GM23338 (cell line): ENCODE data around the gene SVOPL.

ENCODE experiments used
- EZH2 ChIP-seq: fragments of 200-600 bp; sonication (generic); IDR thresholded peaks from one replicate; pipeline ENCODE4 v1.8.0; 2017; ENCODE audit warnings: antibody characterized with exemption, mild to moderate bottlenecking, low read depth; ENCODE audit not compliant: unreplicated experiment
- POLR2AphosphoS5 ChIP-seq: IDR thresholded peaks from 2 replicates; pipeline ENCODE4 v1.6.1; 2016; ENCODE audit warnings: antibody characterized with exemption, low read depth
- TF ChIP-seq, protein P1 (sequence below), 2 experiments: fragments of 200-600 bp in 1 of 2; sonication (generic) in 1 of 2; conservative IDR thresholded peaks; 2 replicates each; pipeline versions ENCODE4 v1.5.1 to v1.6.1; 2016 to 2017; ENCODE audit warnings: antibody characterized with exemption in 2 of 2, low read depth in 2 of 2, mild to moderate bottlenecking in 2 of 2, moderate library complexity in 1 of 2

GRCh38 chr7:138729444-138729843 lies 28.3 kb upstream of the SVOPL start:
- TF ChIP-seq, protein P1, sequence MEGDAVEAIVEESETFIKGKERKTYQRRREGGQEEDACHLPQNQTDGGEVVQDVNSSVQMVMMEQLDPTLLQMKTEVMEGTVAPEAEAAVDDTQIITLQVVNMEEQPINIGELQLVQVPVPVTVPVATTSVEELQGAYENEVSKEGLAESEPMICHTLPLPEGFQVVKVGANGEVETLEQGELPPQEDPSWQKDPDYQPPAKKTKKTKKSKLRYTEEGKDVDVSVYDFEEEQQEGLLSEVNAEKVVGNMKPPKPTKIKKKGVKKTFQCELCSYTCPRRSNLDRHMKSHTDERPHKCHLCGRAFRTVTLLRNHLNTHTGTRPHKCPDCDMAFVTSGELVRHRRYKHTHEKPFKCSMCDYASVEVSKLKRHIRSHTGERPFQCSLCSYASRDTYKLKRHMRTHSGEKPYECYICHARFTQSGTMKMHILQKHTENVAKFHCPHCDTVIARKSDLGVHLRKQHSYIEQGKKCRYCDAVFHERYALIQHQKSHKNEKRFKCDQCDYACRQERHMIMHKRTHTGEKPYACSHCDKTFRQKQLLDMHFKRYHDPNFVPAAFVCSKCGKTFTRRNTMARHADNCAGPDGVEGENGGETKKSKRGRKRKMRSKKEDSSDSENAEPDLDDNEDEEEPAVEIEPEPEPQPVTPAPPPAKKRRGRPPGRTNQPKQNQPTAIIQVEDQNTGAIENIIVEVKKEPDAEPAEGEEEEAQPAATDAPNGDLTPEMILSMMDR (conservative IDR thresholded peaks at IDR 0.05; ENCODE audit: low read depth in 2 of 2), result no peak
- TF ChIP-seq POLR2AphosphoS5 (no peak), EZH2 (no peak)
